Lower lobe of right lung (tissue), 2 donors: ENCODE results near the gene TMEM176B. TPM values are rescaled to one million over a fixed set of nuclear protein-coding genes. Genes with fewer than 3 reads are reported as not detected.

Experiments
- ATAC-seq, 2 donors: fragments of 200-7000 bp; cut with Tn5 transposase; one replicate each; pipeline ENCODE4 v1.9.1; 2020 to 2022; ENCODE audit warnings: mild to moderate bottlenecking in 2 of 2, moderate library complexity in 2 of 2
- DNase-seq: peaks from one replicate; pipeline ENCODE4 v3.0.0-alpha.2; 2020
- H3K27ac ChIP-seq: fragments of 200-600 bp; one replicate; pipeline ENCODE4 v1.8.0; 2022
- H3K27me3 ChIP-seq: fragments of 200-600 bp; one replicate; pipeline ENCODE4 v1.8.0; 2022; ENCODE audit warnings: low read depth
- H3K36me3 ChIP-seq: fragments of 200-600 bp; one replicate; pipeline ENCODE4 v1.8.0; 2022; ENCODE audit warnings: mild to moderate bottlenecking
- H3K4me1 ChIP-seq: fragments of 200-600 bp; one replicate; pipeline ENCODE4 v1.8.0; 2022
- H3K4me3 ChIP-seq: fragments of 200-600 bp; one replicate; pipeline ENCODE4 v1.8.0; 2022; ENCODE audit warnings: mild to moderate bottlenecking
- H3K9me3 ChIP-seq: fragments of 200-600 bp; one replicate; pipeline ENCODE4 v1.8.0; 2022
- CTCF ChIP-seq: fragments of 200-600 bp; IDR thresholded peaks from one replicate; pipeline ENCODE4 v1.8.0; 2022; ENCODE audit warnings: antibody characterized with exemption, mild to moderate bottlenecking
- intact Hi-C: fragments of 100-400 bp; cut with DNase I; formaldehyde crosslinking; loops from one replicate; pipeline ENCODE4 v1.11.0; 2022
- total RNA-seq: library from RNA; stranded (reverse); fragmentation: NEBNext Ultra II Directional; extraction: Animal tissue kit (Norgen Biotek cat#: 25700); gene quantifications from one replicate; pipeline ENCODE4 v1.2.1, GENCODE V29; 2021
- donor health status: DM: no; HTN: yes; CAD: no; lungs with severe emphysema.

The TMEM176B gene
- total RNA-seq, 1 donor from 2014 or later: 69.4 TPM

GRCh38 chr7:150835702-150836280 lies 35.6 kb upstream of the TMEM176B start:
- intact Hi-C loops: no loop called here
- no peaks in the 10 kb centered on the region for H3K27me3 ChIP-seq
- no peak overlapping the region for H3K27ac ChIP-seq
- H3K4me1 ChIP-seq: no peaks in the 10 kb centered on the region
- H3K9me3 ChIP-seq: no peaks in the 10 kb centered on the region
- H3K36me3 ChIP-seq: no peaks in the 10 kb centered on the region
- no peak for TF ChIP-seq CTCF
- no peak for ATAC-seq
- H3K4me3 ChIP-seq: no peak overlapping the region
- no peak for DNase-seq

- TF ChIP-seq CTCF: no peak
- DNase-seq (no peak), ATAC-seq (no peak)
- H3K9me3 ChIP-seq: no peaks in the 10 kb centered on the region
- no peaks in the 10 kb centered on the region for H3K27me3 ChIP-seq
- H3K4me1 ChIP-seq: no peaks in the 10 kb centered on the region
- no peaks in the 10 kb centered on the region for H3K36me3 ChIP-seq
- no peak overlapping the region for H3K27ac ChIP-seq
- intact Hi-C loops: no loop called here
- no peak overlapping the region for H3K4me3 ChIP-seq
These were observed 34.9 kb upstream of the TMEM176B start for GRCh38 chr7:150835019-150835418.

GRCh38 chr7:150831851-150832250 lies 31.7 kb upstream of the TMEM176B start:
- no peaks in the 10 kb centered on the region for H3K27me3 ChIP-seq
- no peak for TF ChIP-seq CTCF
- no peak overlapping the region for H3K27ac ChIP-seq
- no peaks in the 10 kb centered on the region for H3K9me3 ChIP-seq
- no peak overlapping the region for H3K4me3 ChIP-seq
- intact Hi-C loops: no loop called here
- no peaks in the 10 kb centered on the region for H3K4me1 ChIP-seq
- ATAC-seq (no peak), DNase-seq (no peak)
- H3K36me3 ChIP-seq: no peaks in the 10 kb centered on the region

- H3K36me3 ChIP-seq: no peaks in the 10 kb centered on the region
- ATAC-seq (no peak), DNase-seq (no peak)
- TF ChIP-seq CTCF: no peak
- H3K4me1 ChIP-seq: no peaks in the 10 kb centered on the region
- H3K27me3 ChIP-seq: no peaks in the 10 kb centered on the region
- no peak overlapping the region for H3K27ac ChIP-seq
- H3K9me3 ChIP-seq: no peaks in the 10 kb centered on the region
- intact Hi-C loops: no loop called here
- no peak overlapping the region for H3K4me3 ChIP-seq
These were observed 30.8 kb upstream of the TMEM176B start for GRCh38 chr7:150830937-150831336.

GRCh38 chr7:150829426-150829825 lies 29.3 kb upstream of the TMEM176B start:
- ATAC-seq: no peak
- Histone ChIP-seq H3K9me3 (no peaks in the 10 kb centered on the region), H3K36me3 (no peaks in the 10 kb centered on the region), H3K27me3 (no peaks in the 10 kb centered on the region), H3K4me3 (no peak overlapping the region), H3K4me1 (no peaks in the 10 kb centered on the region), H3K27ac (no peak overlapping the region)
- intact Hi-C loops: no loop called here
- no peak for TF ChIP-seq CTCF
- DNase-seq: no peak

- Histone ChIP-seq H3K4me1 (no peaks in the 10 kb centered on the region), H3K4me3 (no peak overlapping the region), H3K36me3 (no peaks in the 10 kb centered on the region), H3K9me3 (no peaks in the 10 kb centered on the region), H3K27me3 (no peaks in the 10 kb centered on the region), H3K27ac (no peak overlapping the region)
- intact Hi-C loops: no loop called here
- no peak for DNase-seq
- no peak for ATAC-seq
- no peak for TF ChIP-seq CTCF
These were observed 28.2 kb upstream of the TMEM176B start for GRCh38 chr7:150828384-150828783.
